ENCODE data around the gene SLC35F6. TPM values are rescaled to one million over a fixed set of nuclear protein-coding genes. Genes with fewer than 3 reads are reported as not detected.

SLC35F6 gene
- total and polyA plus RNA-seq, 4 donors, result 11.4 to 30.7 (median 19.0) TPM

DNA sequence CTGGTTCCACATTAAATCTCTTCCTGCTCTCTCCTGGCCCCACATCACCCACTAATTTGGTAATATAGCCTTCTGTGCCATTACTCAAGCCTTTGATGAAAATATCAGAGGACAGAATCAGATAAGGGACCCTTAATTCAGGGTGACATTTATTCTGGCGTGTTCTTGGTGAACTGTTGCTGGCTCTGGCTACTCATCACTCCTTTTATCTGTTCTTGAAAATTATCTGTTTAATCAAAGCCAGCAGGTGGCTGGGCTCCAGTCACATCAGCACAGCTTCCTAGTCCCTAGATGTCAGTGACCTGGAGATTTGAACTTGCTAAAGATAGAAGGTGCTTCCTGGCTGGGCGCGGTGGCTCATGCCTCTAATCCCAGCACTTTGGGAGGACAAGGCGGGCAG lies 26.9 kb upstream of the SLC35F6 start:
- H3K9ac ChIP-seq (ENCODE audit: low read depth in 1 of 2, low read length in 2 of 2), result no peak overlapping the region
- 39% methylated on average over 4 of the region's 4 CpGs for WGBS
- H3K27ac ChIP-seq (ENCODE audit: low read depth in 1 of 2, low read length in 2 of 2), result no peak overlapping the region
- H3K27me3 ChIP-seq (ENCODE audit: control insufficient read depth in 4 of 4, insufficient read depth in 4 of 4, low read length in 3 of 4), result peaks cover 0 to 5% (median 0%) of the 10 kb centered on the region in 4 donors
- no peak for DNase-seq (ENCODE audit: low spot score)
- no peaks in the 10 kb centered on the region for H3K9me3 ChIP-seq (ENCODE audit: control insufficient read depth in 4 of 4, low read length in 3 of 4)
- H3K36me3 ChIP-seq (ENCODE audit: control insufficient read depth in 4 of 4, insufficient read depth in 3 of 4, low read depth in 1 of 4, low read length in 3 of 4), result no peaks in the 10 kb centered on the region
- peaks cover 11 to 20% (median 16%) of the 10 kb centered on the region in 4 donors for H3K4me1 ChIP-seq (ENCODE audit: control insufficient read depth in 4 of 4, insufficient read depth in 4 of 4, low read length in 3 of 4)
- H3K4me3 ChIP-seq (ENCODE audit: low read depth in 1 of 3, low read length in 3 of 3), result no peak overlapping the region
- TF ChIP-seq RAD21 (IDR thresholded peaks at IDR 0.05) (peak; percentile 17 to 37), YY1 (IDR thresholded peaks at IDR 0.05) (peak; percentile 45), RXRA (IDR thresholded peaks at IDR 0.05) (peak; percentile 87 to 95), CTCF (IDR thresholded peaks at IDR 0.05; ENCODE audit: low read depth, low read length, missing input control) (no peak), HNF4A (conservative IDR thresholded peaks at IDR 0.05) (peak; percentile 53 to 63), JUND (IDR thresholded peaks at IDR 0.05) (peak in 1 of 2 donors; percentile 21), TAF1 (conservative IDR thresholded peaks at IDR 0.05) (no peak), FOXA2 (IDR thresholded peaks at IDR 0.05) (no peak), SP1 (IDR thresholded peaks at IDR 0.05) (peak; percentile 69), REST (IDR thresholded peaks at IDR 0.05) (peak; percentile 55), FOXA1 (IDR thresholded peaks at IDR 0.05) (no peak), NR2F2 (IDR thresholded peaks at IDR 0.05) (no peak), MAX (IDR thresholded peaks at IDR 0.05) (peak; percentile 81), HNF4G (IDR thresholded peaks at IDR 0.05) (no peak), GABPA (IDR thresholded peaks at IDR 0.05 in 1 of 2, conservative IDR thresholded peaks at IDR 0.05 in 1 of 2) (no peak), EGR1 (IDR thresholded peaks at IDR 0.05; ENCODE audit: low read depth in 2 of 2) (peak in 1 of 2 donors; percentile 67), ATF3 (IDR thresholded peaks at IDR 0.05) (no peak)
- TF ChIP-seq, protein P1, sequence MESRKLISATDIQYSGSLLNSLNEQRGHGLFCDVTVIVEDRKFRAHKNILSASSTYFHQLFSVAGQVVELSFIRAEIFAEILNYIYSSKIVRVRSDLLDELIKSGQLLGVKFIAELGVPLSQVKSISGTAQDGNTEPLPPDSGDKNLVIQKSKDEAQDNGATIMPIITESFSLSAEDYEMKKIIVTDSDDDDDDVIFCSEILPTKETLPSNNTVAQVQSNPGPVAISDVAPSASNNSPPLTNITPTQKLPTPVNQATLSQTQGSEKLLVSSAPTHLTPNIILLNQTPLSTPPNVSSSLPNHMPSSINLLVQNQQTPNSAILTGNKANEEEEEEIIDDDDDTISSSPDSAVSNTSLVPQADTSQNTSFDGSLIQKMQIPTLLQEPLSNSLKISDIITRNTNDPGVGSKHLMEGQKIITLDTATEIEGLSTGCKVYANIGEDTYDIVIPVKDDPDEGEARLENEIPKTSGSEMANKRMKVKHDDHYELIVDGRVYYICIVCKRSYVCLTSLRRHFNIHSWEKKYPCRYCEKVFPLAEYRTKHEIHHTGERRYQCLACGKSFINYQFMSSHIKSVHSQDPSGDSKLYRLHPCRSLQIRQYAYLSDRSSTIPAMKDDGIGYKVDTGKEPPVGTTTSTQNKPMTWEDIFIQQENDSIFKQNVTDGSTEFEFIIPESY (IDR thresholded peaks at IDR 0.05), result peak; percentile 51
